Ovary (tissue), 9 donors: ENCODE data around the gene SYNDIG1. TPM values are rescaled to one million over a fixed set of nuclear protein-coding genes. Genes with fewer than 3 reads are reported as not detected.

Experiments
- DNase-seq, 5 donors: peaks; one replicate each; pipeline ENCODE4 v3.0.0-alpha.2; 2019 to 2020
- H3K27ac ChIP-seq, 2 donors: fragments of 200-600 bp; one replicate each; pipeline versions ENCODE4 v1.5.1 to v1.8.0; 2019 to 2022
- H3K27me3 ChIP-seq: fragments of 200-600 bp; one replicate; pipeline ENCODE4 v1.8.0; 2022
- H3K36me3 ChIP-seq: fragments of 200-600 bp; sonication (generic); one replicate; pipeline ENCODE4 v1.5.1; 2019
- H3K4me1 ChIP-seq: one replicate; pipeline ENCODE4 v1.8.1; 2013; ENCODE audit warnings: mild to moderate bottlenecking, moderate library complexity; ENCODE audit not compliant: insufficient read depth
- H3K4me3 ChIP-seq: fragments of 200-600 bp; sonication (generic); one replicate; pipeline ENCODE4 v1.5.1; 2017
- H3K9me3 ChIP-seq, 2 donors: fragments of 200-600 bp in 1 of 2; sonication (generic) in 1 of 2; one replicate each; pipeline versions ENCODE4 v1.5.1 to v1.8.1; 2013 to 2019; ENCODE audit warnings: mild to moderate bottlenecking in 1 of 2, moderate library complexity in 1 of 2
- CTCF ChIP-seq, 3 donors: fragments of 450-650 bp in 2 of 3; fragments of 200-600 bp in 1 of 3; IDR thresholded peaks; one replicate each; pipeline versions ENCODE4 v1.5.1 to v1.8.0; 2016 to 2022; ENCODE audit warnings: antibody characterized with exemption in 3 of 3, mild to moderate bottlenecking in 1 of 3
- EP300 ChIP-seq: sonication (generic); formaldehyde crosslinking; IDR thresholded peaks from one replicate; pipeline ENCODE4 v1.6.1; 2017; ENCODE audit warnings: antibody characterized with exemption
- POLR2A ChIP-seq: fragments of 450-650 bp; IDR thresholded peaks from one replicate; pipeline ENCODE4 v1.6.1; 2017; ENCODE audit warnings: antibody characterized with exemption, mild to moderate bottlenecking, moderate library complexity
- WGBS, 3 donors: extraction: QIAGEN DNeasy Blood & Tissue Kit in 1 of 3; methylation state at CpG; one replicate each; pipeline versions ENCODE4 v1.1.5 to v1.1.7; 2013 to 2017; 5-methylcytosine and 5-hydroxymethylcytosine counted together
- intact Hi-C, 4 donors: fragments of 100-400 bp; cut with DNase I; formaldehyde crosslinking; loops; one replicate each; pipeline versions ENCODE4 v1.11.0 to v1.15.1; 2022 to 2023
- polyA plus RNA-seq, 2 donors: library from polyadenylated mRNA; stranded (reverse); fragments of 200-250 nt in 1 of 2; fragments of 350-450 nt in 1 of 2; fragmentation: Illumina TruSeq in 1 of 2; extraction: RNeasy Lipid Tissue Mini Kit (QIAGEN cat#74804) in 1 of 2; gene quantifications; one replicate each; pipeline ENCODE4 v1.2.3, GENCODE V29; 2013 to 2014
- total RNA-seq, 7 donors: library from RNA; depleted of rRNA in 2 of 7; stranded (reverse); fragments of >200 nt in 2 of 7; fragmentation: NEBNext Ultra II Directional in 3 of 7; extraction: Animal tissue kit (Norgen Biotek cat#: 25700) in 3 of 7; gene quantifications; one replicate each; pipeline versions ENCODE4 v1.1.0 to v1.2.4, GENCODE V29; 2016 to 2023
- donor health status: DM: no; HTN: no; CAD: no; lungs with moderate emphysema.
- donor health status: DM: no; HTN: no; CAD: no.
- donor health status: Bipolar disorder and iron deficiency.
- donor health status: DM: yes; HTN: yes; CAD: no.
- donor health status: DM: no; HTN: no; CAD: no.
- donor health status: DM: yes; HTN: yes; CAD: no.

The SYNDIG1 gene
- total and polyA plus RNA-seq, 9 donors = 0.10 to 6.8 (median 1.1) TPM; not detected in 1

- intact Hi-C loops = no loop called here
- H3K4me1 ChIP-seq = no peaks in the 10 kb centered on the region
- no peak for DNase-seq
- H3K27me3 ChIP-seq = no peaks in the 10 kb centered on the region
- no peaks in the 10 kb centered on the region for H3K36me3 ChIP-seq
- TF ChIP-seq EP300 (no peak), CTCF (IDR thresholded peaks at IDR 0.05) (no peak), POLR2A (no peak)
- H3K4me3 ChIP-seq = no peak overlapping the region
- no peak overlapping the region for H3K27ac ChIP-seq
- no peaks in the 10 kb centered on the region for H3K9me3 ChIP-seq
Measured at GRCh38 chr20:24598996-24599395, 129.6 kb downstream of the SYNDIG1 start.

GRCh38 chr20:24600012-24600411, 130.6 kb downstream of the SYNDIG1 start:
- Histone ChIP-seq H3K4me3 (no peak overlapping the region), H3K4me1 (no peaks in the 10 kb centered on the region), H3K36me3 (no peaks in the 10 kb centered on the region), H3K27ac (no peak overlapping the region), H3K27me3 (no peaks in the 10 kb centered on the region), H3K9me3 (no peaks in the 10 kb centered on the region)
- no peak for DNase-seq
- intact Hi-C loops = no loop called here
- WGBS, 3 donors = 83 to 85% (median 85%) methylated on average over 3 of the region's 3 CpGs
- no peak for TF ChIP-seq CTCF (IDR thresholded peaks at IDR 0.05)
- TF ChIP-seq EP300 = no peak
- TF ChIP-seq POLR2A = no peak

- WGBS, 3 donors = 91 to 93% (median 91%) methylated on average over 8 of the region's 8 CpGs
- no peak for TF ChIP-seq POLR2A
- TF ChIP-seq CTCF (IDR thresholded peaks at IDR 0.05) = no peak
- no peak for TF ChIP-seq EP300
- no peak for DNase-seq
- Histone ChIP-seq H3K36me3 (no peaks in the 10 kb centered on the region), H3K27me3 (no peaks in the 10 kb centered on the region), H3K27ac (no peak overlapping the region), H3K9me3 (no peaks in the 10 kb centered on the region), H3K4me3 (no peak overlapping the region), H3K4me1 (no peaks in the 10 kb centered on the region)
- intact Hi-C loops = no loop called here
Measured at GRCh38 chr20:24603454-24603853, 134.0 kb downstream of the SYNDIG1 start.

- Histone ChIP-seq H3K9me3 (no peaks in the 10 kb centered on the region), H3K4me3 (no peak overlapping the region), H3K4me1 (no peaks in the 10 kb centered on the region), H3K27me3 (no peaks in the 10 kb centered on the region), H3K36me3 (no peaks in the 10 kb centered on the region), H3K27ac (no peak overlapping the region)
- TF ChIP-seq POLR2A (no peak), CTCF (IDR thresholded peaks at IDR 0.05) (no peak), EP300 (no peak)
- 78 to 86% (median 85%) methylated on average over 4 of the region's 4 CpGs for WGBS, 3 donors
- intact Hi-C loops = no loop called here
- DNase-seq = no peak
Measured at GRCh38 chr20:24604966-24605665, 135.7 kb downstream of the SYNDIG1 start.
